Non-pigmented ciliary epithelial cell (primary cell): ENCODE measurements around the gene TOMT.
"Not testable (repeated sequence)": the region's sequence is repeated elsewhere in the genome, so short reads cannot be mapped to it uniquely, and the experiment has no call there.

Experiments
- DNase-seq: peaks from one replicate; pipeline ENCODE4 v3.0.0-alpha.2; 2010; ENCODE audit warnings: low read depth

TOMT gene

GRCh38 chr11:72127923-72128322 is 22.2 kb downstream of the TOMT start:
- DNase-seq: no peak

- no peak for DNase-seq
Observed at GRCh38 chr11:72129381-72129780, 23.7 kb downstream of the TOMT start.

- no peak for DNase-seq
Observed at GRCh38 chr11:72132646-72133045, 26.9 kb downstream of the TOMT start.

GRCh38 chr11:72135473-72135872 is 29.7 kb downstream of the TOMT start, which contains the start of gene FOLR3:
Gene FOLR3, plus strand, starts transcription at chr11:72135725. Its CDS starts 228 bp downstream, at chr11:72135953.
- not testable (repeated sequence) for DNase-seq

- no peak for DNase-seq
Observed at GRCh38 chr11:72135891-72136683, 30.4 kb downstream of the TOMT start.

- no peak for DNase-seq
Observed at GRCh38 chr11:72136684-72137262, 31.0 kb downstream of the TOMT start.

GRCh38 chr11:72138821-72139390 is 33.2 kb downstream of the TOMT start:
- no peak for DNase-seq

GRCh38 chr11:72139500-72139899 is 33.8 kb downstream of the TOMT start:
- no peak for DNase-seq

- no peak for DNase-seq
Observed at GRCh38 chr11:72140661-72141060, 34.9 kb downstream of the TOMT start.

GRCh38 chr11:72141066-72141465 is 35.3 kb downstream of the TOMT start:
- DNase-seq: peak; percentile 91

- DNase-seq: not testable (repeated sequence)
Observed at GRCh38 chr11:72142086-72142485, 36.4 kb downstream of the TOMT start.

- not testable (repeated sequence) for DNase-seq
Observed at GRCh38 chr11:72142543-72142942, 36.8 kb downstream of the TOMT start.

GRCh38 chr11:72144807-72145565 is 39.3 kb downstream of the TOMT start:
- peak; percentile 73 for DNase-seq

- no peak for DNase-seq
Observed at GRCh38 chr11:72146625-72147024, 40.9 kb downstream of the TOMT start.

GRCh38 chr11:72150882-72151281 is 45.2 kb downstream of the TOMT start:
- DNase-seq: no peak

- not testable (repeated sequence) for DNase-seq
Observed at GRCh38 chr11:72153874-72154273, 48.1 kb downstream of the TOMT start.

- no peak for DNase-seq
Observed at GRCh38 chr11:72154816-72155215, 49.1 kb downstream of the TOMT start.

- no peak for DNase-seq
Observed at GRCh38 chr11:72155751-72156150, 50.0 kb downstream of the TOMT start.

GRCh38 chr11:72157131-72157530 is 51.4 kb downstream of the TOMT start:
- no peak for DNase-seq
